Measurements from ENCODE around the gene CAPG. TPM values are rescaled to one million over a fixed set of nuclear protein-coding genes. Genes with fewer than 3 reads are reported as not detected.
A peak's percentile ranks its signal among the peaks of the same experiment; 100 is the strongest.

The CAPG gene
- total RNA-seq, 1 donor from 2014 or later, result 555 TPM

- ATAC-seq (no peak), DNase-seq (no peak)
- no peak overlapping the region for H3K27ac ChIP-seq
- H3K9me3 ChIP-seq, result no peaks in the 10 kb centered on the region
- peaks cover 80% of the 10 kb centered on the region for H3K36me3 ChIP-seq
- intact Hi-C loops (cut with DNase I), result no loop called here
- H3K4me3 ChIP-seq, result no peak overlapping the region
- H3K4me1 ChIP-seq, result peaks cover 14% of the 10 kb centered on the region
- H3K27me3 ChIP-seq (ENCODE audit: low read depth), result no peaks in the 10 kb centered on the region
- no peak for TF ChIP-seq CTCF (IDR thresholded peaks at IDR 0.05)
Observed at GRCh38 chr2:85394976-85395375, 15.2 kb downstream of the CAPG start.

DNA sequence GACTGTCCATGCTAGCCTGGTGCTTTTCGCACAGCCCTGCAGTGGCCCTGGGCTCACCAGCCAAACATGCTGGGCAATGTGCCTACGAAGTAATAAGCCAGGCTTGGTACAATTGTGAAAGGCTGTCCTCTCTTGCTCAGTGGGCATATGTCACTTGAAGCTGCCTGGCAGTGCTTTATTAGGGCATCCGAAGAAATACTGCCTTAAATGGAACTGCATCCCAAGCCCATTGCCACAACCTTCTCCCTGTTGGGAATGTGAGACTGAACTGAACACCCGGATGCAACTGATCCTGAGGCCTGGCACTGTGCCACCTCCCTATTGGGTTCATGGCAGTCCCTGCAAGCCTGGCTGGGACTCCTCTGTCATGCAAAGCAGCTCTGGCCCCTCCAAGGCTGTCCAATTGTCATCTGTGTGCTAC is 15.9 kb downstream of the CAPG start:
- peaks cover 14% of the 10 kb centered on the region for H3K4me1 ChIP-seq
- H3K27me3 ChIP-seq (ENCODE audit: low read depth), result no peaks in the 10 kb centered on the region
- intact Hi-C loops (cut with DNase I), result no loop called here
- no peak overlapping the region for H3K27ac ChIP-seq
- H3K4me3 ChIP-seq, result no peak overlapping the region
- H3K9me3 ChIP-seq, result no peaks in the 10 kb centered on the region
- no peak for DNase-seq
- peaks cover 83% of the 10 kb centered on the region for H3K36me3 ChIP-seq
- TF ChIP-seq CTCF (IDR thresholded peaks at IDR 0.05), result no peak
- no peak for ATAC-seq

DNA sequence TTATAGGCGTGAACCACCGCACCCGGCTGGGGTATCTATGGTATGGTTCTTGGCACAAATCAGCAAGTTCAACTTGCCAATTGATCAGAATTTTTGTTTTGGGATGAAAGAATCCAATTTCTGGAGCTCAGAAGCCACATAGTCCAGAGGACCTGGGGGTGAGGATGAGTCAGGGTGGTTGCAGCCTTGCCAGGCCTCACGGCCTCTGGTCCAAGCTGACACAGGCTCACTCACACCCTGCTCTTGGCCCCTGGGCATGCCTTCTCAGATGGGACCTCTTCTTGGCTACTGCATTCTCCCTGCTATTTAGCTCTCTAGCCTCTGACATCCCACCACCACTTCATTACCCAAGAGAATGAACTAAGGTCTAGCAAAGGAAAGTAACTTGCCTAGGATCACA is 16.3 kb downstream of the CAPG start:
- Histone ChIP-seq H3K4me1 (peaks cover 14% of the 10 kb centered on the region), H3K9me3 (no peaks in the 10 kb centered on the region), H3K27ac (no peak overlapping the region), H3K27me3 (ENCODE audit: low read depth) (no peaks in the 10 kb centered on the region), H3K36me3 (peaks cover 83% of the 10 kb centered on the region), H3K4me3 (no peak overlapping the region)
- no peak for ATAC-seq
- intact Hi-C loops (cut with DNase I), result no loop called here
- DNase-seq, result no peak
- TF ChIP-seq CTCF (IDR thresholded peaks at IDR 0.05), result no peak

DNA sequence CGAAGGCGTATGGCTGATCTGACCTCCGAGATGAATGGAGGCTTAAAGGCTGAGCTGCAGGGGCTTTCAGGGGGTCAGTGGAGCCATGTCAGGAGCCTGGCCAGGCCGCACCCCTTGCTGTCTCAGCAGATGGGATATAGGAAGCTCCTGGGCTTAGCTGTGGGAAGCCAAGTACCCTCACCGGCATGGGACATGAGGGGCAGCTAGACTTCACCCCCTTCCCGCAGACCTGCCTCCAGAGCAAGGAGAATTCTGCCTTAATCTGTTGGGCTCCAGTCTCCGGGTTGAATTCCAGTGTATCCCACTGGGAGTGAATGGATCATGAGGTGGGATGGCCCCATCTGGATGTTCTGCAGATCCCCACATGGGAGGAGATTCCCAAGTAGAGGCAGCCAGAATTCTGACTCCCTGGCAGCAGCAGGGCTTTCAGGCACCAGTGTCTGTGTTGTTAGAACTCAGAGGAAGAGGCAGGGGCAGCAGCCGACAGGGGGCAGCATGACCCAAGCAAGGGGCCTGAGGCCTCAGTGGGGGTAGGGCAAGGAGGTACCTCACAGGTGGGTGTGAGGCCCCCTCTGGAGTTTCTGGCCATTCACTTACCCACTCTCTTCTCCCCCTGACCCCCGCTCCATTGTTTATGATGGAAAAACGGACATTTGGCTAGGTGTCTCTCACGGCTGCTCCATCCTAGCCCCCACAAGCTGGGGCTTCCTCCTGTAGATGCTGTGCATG is 19.1 kb downstream of the CAPG start:
- H3K27me3 ChIP-seq (ENCODE audit: low read depth), result no peaks in the 10 kb centered on the region
- intact Hi-C loops (cut with DNase I), result no loop called here
- no peak overlapping the region for H3K27ac ChIP-seq
- H3K9me3 ChIP-seq, result no peaks in the 10 kb centered on the region
- peak; percentile 73 for DNase-seq
- peak; percentile 61 for TF ChIP-seq CTCF (IDR thresholded peaks at IDR 0.05)
- peaks cover under 1% of the 10 kb centered on the region for H3K4me1 ChIP-seq
- no peak overlapping the region for H3K4me3 ChIP-seq
- ATAC-seq, result peak; percentile 71 to 76
- peaks cover 95% of the 10 kb centered on the region for H3K36me3 ChIP-seq

GRCh38 chr2:85388878-85389538 is 21.2 kb downstream of the CAPG start:
- H3K27ac ChIP-seq, result no peak overlapping the region
- peaks cover 97% of the 10 kb centered on the region for H3K36me3 ChIP-seq

More at GRCh38 chr2:85388878-85389538, 21.2 kb downstream of the CAPG start:
- Histone ChIP-seq H3K27me3 (ENCODE audit: low read depth) (no peaks in the 10 kb centered on the region), H3K9me3 (no peaks in the 10 kb centered on the region), H3K4me1 (no peaks in the 10 kb centered on the region), H3K4me3 (no peak overlapping the region)
- no peak for DNase-seq
- intact Hi-C loops (cut with DNase I), result no loop called here
- no peak for ATAC-seq
- TF ChIP-seq CTCF (IDR thresholded peaks at IDR 0.05), result no peak
